ENCODE data around the gene GABARAP. TPM values are rescaled to one million over a fixed set of nuclear protein-coding genes. Genes with fewer than 3 reads are reported as not detected.
A peak's percentile ranks its signal among the peaks of the same experiment; 100 is the strongest.

GABARAP gene
- total RNA-seq, 3 donors from 2014 or later (not counting 1 experiment from before 2014, with no cell fraction given): 256 to 277 (median 276) TPM

GRCh38 chr17:7216242-7217112 lies 25.8 kb downstream of the GABARAP start:
- Histone ChIP-seq H3K27ac (ENCODE audit: low read length) (no peak overlapping the region), H3K4me3 (ENCODE audit: low read length) (no peak overlapping the region), H3K9me3 (ENCODE audit: control insufficient read depth, insufficient read depth, low read length) (no peaks in the 10 kb centered on the region), H3K36me3 (ENCODE audit: control insufficient read depth, insufficient read depth, low read length) (no peaks in the 10 kb centered on the region), H3K27me3 (ENCODE audit: control insufficient read depth, insufficient read depth, low read length) (no peaks in the 10 kb centered on the region), H3K4me1 (ENCODE audit: control insufficient read depth, insufficient read depth, low read length) (peaks cover 55% of the 10 kb centered on the region)
- intact Hi-C loops (cut with micrococcal nuclease): loop anchor here (5.0 to 10.0 kb wide), 2 partner anchors 36 to 468 kb away; partner anchors contain the start of genes CTDNEP1, ELP5, TP53 and WRAP53
- no peak for TF ChIP-seq CTCF (IDR thresholded peaks at IDR 0.05)
- Mint-ChIP-seq H3K27ac (peak overlapping the region in 1 of 2 donors; percentile 87), H3K9me3 (no peaks in the 10 kb centered on the region), H3K4me1 (peaks cover 34 to 67% of the 10 kb centered on the region in 2 donors), H3K27me3 (ENCODE audit: low read depth in 2 of 2) (peaks cover 7 to 14% of the 10 kb centered on the region in 2 donors), H3K36me3 (no peaks in the 10 kb centered on the region), H3K4me3 (peak overlapping the region; percentile 19)
- DNase-seq (no peak), ATAC-seq (no peak)
- WGBS (ENCODE audit: insufficient coverage): 49% methylated on average over 7 of the region's 7 CpGs

- ATAC-seq (no peak), DNase-seq (peak in 1 of 2 donors; percentile 47)
- TF ChIP-seq CTCF (IDR thresholded peaks at IDR 0.05): no peak
- Mint-ChIP-seq H3K4me3 (no peak overlapping the region), H3K27me3 (ENCODE audit: low read depth in 2 of 2) (peaks cover 7 to 14% of the 10 kb centered on the region in 2 donors), H3K4me1 (peaks cover 29 to 60% of the 10 kb centered on the region in 2 donors), H3K36me3 (no peaks in the 10 kb centered on the region), H3K9me3 (no peaks in the 10 kb centered on the region), H3K27ac (peak overlapping the region in 1 of 2 donors; percentile 87)
- Histone ChIP-seq H3K27ac (ENCODE audit: low read length) (no peak overlapping the region), H3K9me3 (ENCODE audit: control insufficient read depth, insufficient read depth, low read length) (no peaks in the 10 kb centered on the region), H3K36me3 (ENCODE audit: control insufficient read depth, insufficient read depth, low read length) (no peaks in the 10 kb centered on the region), H3K4me3 (ENCODE audit: low read length) (no peak overlapping the region), H3K27me3 (ENCODE audit: control insufficient read depth, insufficient read depth, low read length) (no peaks in the 10 kb centered on the region), H3K4me1 (ENCODE audit: control insufficient read depth, insufficient read depth, low read length) (peaks cover 49% of the 10 kb centered on the region)
- intact Hi-C loops (cut with micrococcal nuclease): loop anchor here (2.0 to 10.0 kb wide), 3 partner anchors 19 to 469 kb away; partner anchors contain the start of genes CTDNEP1, DVL2, ELP5 and TP53
- 36% methylated on average over 6 of the region's 10 CpGs for WGBS (ENCODE audit: insufficient coverage)
Measured at GRCh38 chr17:7215652-7216180, 26.5 kb downstream of the GABARAP start.

GRCh38 chr17:7215136-7215638 lies 27.1 kb downstream of the GABARAP start:
- peaks cover 44% of the 10 kb centered on the region for H3K4me1 ChIP-seq (ENCODE audit: control insufficient read depth, insufficient read depth, low read length)
- Mint-ChIP-seq H3K9me3 (no peaks in the 10 kb centered on the region), H3K27ac (peak overlapping the region; percentile 87 to 99), H3K27me3 (ENCODE audit: low read depth in 2 of 2) (peaks cover 7 to 15% of the 10 kb centered on the region in 2 donors), H3K4me3 (peak overlapping the region; percentile 89), H3K36me3 (no peaks in the 10 kb centered on the region), H3K4me1 (peaks cover 23 to 54% of the 10 kb centered on the region in 2 donors)
- WGBS (ENCODE audit: insufficient coverage): 32% methylated on average over 8 of the region's 9 CpGs
- H3K9me3 ChIP-seq (ENCODE audit: control insufficient read depth, insufficient read depth, low read length): no peaks in the 10 kb centered on the region
- H3K4me3 ChIP-seq (ENCODE audit: low read length): no peak overlapping the region
- TF ChIP-seq CTCF (IDR thresholded peaks at IDR 0.05): no peak
- no peaks in the 10 kb centered on the region for H3K36me3 ChIP-seq (ENCODE audit: control insufficient read depth, insufficient read depth, low read length)
- H3K27ac ChIP-seq (ENCODE audit: low read length): peak overlapping the region; percentile 67
- intact Hi-C loops (cut with micrococcal nuclease): loop anchor here (2.0 to 10.0 kb wide), 3 partner anchors 20 to 470 kb away; partner anchors contain the start of genes CTDNEP1, DVL2, ELP5 and TP53
- ATAC-seq: no peak
- H3K27me3 ChIP-seq (ENCODE audit: control insufficient read depth, insufficient read depth, low read length): no peaks in the 10 kb centered on the region
- no peak for DNase-seq
